ENCODE data around the gene NRG3. TPM values are rescaled to one million over a fixed set of nuclear protein-coding genes. Genes with fewer than 3 reads are reported as not detected.

The NRG3 gene
- total RNA-seq, 2 experiments from 2014 or later, result not detected

DNA sequence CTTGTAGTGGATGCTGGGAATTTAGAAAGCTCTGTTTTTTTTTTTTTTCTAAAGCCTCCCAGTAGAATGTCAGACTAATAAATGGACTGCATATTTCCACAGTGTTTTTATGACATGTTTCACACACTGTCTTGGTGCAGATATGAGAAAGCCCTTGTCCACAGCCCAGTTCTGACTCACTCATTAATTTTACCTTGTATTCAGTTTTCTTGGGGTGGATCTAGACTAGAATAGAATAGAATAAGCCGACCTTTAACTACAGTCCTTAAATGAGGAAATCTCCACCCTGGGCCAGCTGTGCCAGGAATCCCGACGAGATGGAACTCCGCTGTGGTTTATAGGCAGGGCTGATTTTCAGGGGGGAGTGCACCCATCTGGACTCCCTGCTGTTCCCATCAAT, 274.7 kb downstream of the NRG3 start:
- Mint-ChIP-seq H3K4me3 (no peak overlapping the region), H3K4me1 (ENCODE audit: low read depth) (no peaks in the 10 kb centered on the region), H3K36me3 (ENCODE audit: low read depth) (no peaks in the 10 kb centered on the region), H3K27ac (no peak overlapping the region), H3K9me3 (peaks cover 7% of the 10 kb centered on the region), H3K27me3 (no peaks in the 10 kb centered on the region)
- no peak overlapping the region for H3K27ac ChIP-seq (ENCODE audit: low read depth in 1 of 2, low read length in 2 of 2)
- H3K9me3 ChIP-seq (ENCODE audit: control insufficient read depth in 1 of 2, insufficient read depth in 1 of 2, low read length in 2 of 2), result peaks cover 0 to 10% of the 10 kb centered on the region in 2 experiments
- POLR2A ChIA-PET, result no interaction called here
- no peaks in the 10 kb centered on the region for H3K36me3 ChIP-seq (ENCODE audit: insufficient read depth, low read length)
- H3K4me3 ChIP-seq (ENCODE audit: low read length), result no peak overlapping the region
- DNase-seq, result no peak
- CTCF ChIA-PET, result no interaction called here
- H3K27me3 ChIP-seq (ENCODE audit: control insufficient read depth in 1 of 2, insufficient read depth in 2 of 2, low read length in 2 of 2), result no peaks in the 10 kb centered on the region
- no peaks in the 10 kb centered on the region for H3K4me1 ChIP-seq (ENCODE audit: insufficient read depth, low read length)
- ATAC-seq (ENCODE audit: poor library complexity), result no peak
- intact Hi-C loops (cut with DNase I, micrococcal nuclease), result no loop called here
- TF ChIP-seq, protein P1, sequence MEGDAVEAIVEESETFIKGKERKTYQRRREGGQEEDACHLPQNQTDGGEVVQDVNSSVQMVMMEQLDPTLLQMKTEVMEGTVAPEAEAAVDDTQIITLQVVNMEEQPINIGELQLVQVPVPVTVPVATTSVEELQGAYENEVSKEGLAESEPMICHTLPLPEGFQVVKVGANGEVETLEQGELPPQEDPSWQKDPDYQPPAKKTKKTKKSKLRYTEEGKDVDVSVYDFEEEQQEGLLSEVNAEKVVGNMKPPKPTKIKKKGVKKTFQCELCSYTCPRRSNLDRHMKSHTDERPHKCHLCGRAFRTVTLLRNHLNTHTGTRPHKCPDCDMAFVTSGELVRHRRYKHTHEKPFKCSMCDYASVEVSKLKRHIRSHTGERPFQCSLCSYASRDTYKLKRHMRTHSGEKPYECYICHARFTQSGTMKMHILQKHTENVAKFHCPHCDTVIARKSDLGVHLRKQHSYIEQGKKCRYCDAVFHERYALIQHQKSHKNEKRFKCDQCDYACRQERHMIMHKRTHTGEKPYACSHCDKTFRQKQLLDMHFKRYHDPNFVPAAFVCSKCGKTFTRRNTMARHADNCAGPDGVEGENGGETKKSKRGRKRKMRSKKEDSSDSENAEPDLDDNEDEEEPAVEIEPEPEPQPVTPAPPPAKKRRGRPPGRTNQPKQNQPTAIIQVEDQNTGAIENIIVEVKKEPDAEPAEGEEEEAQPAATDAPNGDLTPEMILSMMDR (IDR thresholded peaks at IDR 0.05), result no peak

DNA sequence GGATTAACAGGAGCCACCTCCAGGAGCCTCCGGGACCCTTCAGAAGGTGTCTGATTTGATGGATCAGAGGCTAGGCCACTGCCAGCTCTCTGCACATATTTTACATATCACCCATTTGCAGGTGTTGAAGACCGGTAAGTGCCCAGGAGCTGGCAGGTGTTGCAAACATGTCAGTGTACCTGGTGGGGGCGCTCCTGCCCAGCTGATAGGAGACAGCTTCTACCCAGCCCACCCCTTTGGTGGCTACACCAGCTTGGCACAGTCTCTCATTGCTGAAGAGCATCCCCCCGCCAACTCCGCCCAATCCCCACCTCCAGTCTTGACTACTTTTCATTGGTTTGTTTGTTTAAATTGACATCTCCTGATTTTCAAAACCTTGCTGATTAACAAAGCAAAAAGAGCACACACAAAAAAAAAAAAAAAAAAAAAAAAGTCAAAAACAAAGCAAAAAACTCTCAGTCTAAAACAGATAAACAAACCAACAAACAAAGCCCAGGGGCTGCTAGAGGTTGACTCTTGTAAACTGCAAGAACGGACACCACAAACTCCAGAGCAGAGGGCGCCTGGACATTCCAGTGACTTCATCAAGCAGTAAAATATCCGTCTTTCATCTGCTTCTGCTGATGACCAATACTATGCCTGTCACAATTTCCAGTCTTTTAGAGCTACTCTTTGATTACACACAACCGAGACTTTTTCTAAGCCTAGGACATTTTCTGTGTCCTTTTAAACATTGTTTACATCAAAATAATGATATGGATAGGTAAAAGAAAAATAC, 275.3 kb downstream of the NRG3 start:
- intact Hi-C loops (cut with DNase I, micrococcal nuclease), result no loop called here
- Mint-ChIP-seq H3K9me3 (peaks cover 7% of the 10 kb centered on the region), H3K4me3 (no peak overlapping the region), H3K27ac (no peak overlapping the region), H3K36me3 (ENCODE audit: low read depth) (no peaks in the 10 kb centered on the region), H3K27me3 (no peaks in the 10 kb centered on the region), H3K4me1 (ENCODE audit: low read depth) (no peaks in the 10 kb centered on the region)
- ChIA-PET POLR2A (no interaction called here), CTCF (no interaction called here)
- Histone ChIP-seq H3K27ac (ENCODE audit: low read depth in 1 of 2, low read length in 2 of 2) (no peak overlapping the region), H3K4me1 (ENCODE audit: insufficient read depth, low read length) (no peaks in the 10 kb centered on the region), H3K9me3 (ENCODE audit: control insufficient read depth in 1 of 2, insufficient read depth in 1 of 2, low read length in 2 of 2) (peaks cover 0 to 10% of the 10 kb centered on the region in 2 experiments), H3K4me3 (ENCODE audit: low read length) (no peak overlapping the region), H3K27me3 (ENCODE audit: control insufficient read depth in 1 of 2, insufficient read depth in 2 of 2, low read length in 2 of 2) (no peaks in the 10 kb centered on the region), H3K36me3 (ENCODE audit: insufficient read depth, low read length) (no peaks in the 10 kb centered on the region)
- ATAC-seq (ENCODE audit: poor library complexity), result no peak
- no peak for DNase-seq
- TF ChIP-seq, protein P1 (IDR thresholded peaks at IDR 0.05), result no peak

DNA sequence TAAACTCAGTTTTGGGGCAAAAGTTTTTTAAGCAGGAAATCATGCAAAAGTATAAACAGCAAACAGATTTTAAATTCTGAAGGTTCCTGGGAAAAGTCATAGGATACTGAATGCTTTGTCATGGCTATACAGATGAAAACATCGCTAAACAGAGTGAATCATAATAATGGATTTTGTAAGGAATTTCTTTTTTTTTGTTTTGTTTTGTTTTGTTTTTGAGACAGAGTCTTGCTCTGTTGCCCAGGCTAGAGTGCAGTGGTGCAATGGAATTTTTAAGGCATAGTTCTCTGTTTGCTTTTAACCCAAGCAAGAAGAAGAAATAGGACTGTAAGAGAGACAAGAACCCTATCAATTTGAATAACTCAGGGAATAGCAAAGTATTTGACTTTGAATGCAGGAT, 285.3 kb downstream of the NRG3 start:
- CTCF ChIA-PET, result no interaction called here
- ATAC-seq (ENCODE audit: poor library complexity) (no peak), DNase-seq (no peak)
- H3K27me3 ChIP-seq (ENCODE audit: control insufficient read depth in 1 of 2, insufficient read depth in 2 of 2, low read length in 2 of 2), result no peaks in the 10 kb centered on the region
- H3K4me3 Mint-ChIP-seq, result no peak overlapping the region
- H3K27ac ChIP-seq (ENCODE audit: low read depth in 1 of 2, low read length in 2 of 2), result no peak overlapping the region
- H3K27me3 Mint-ChIP-seq, result no peaks in the 10 kb centered on the region
- TF ChIP-seq, protein P1 (IDR thresholded peaks at IDR 0.05), result no peak
- no peaks in the 10 kb centered on the region for H3K36me3 Mint-ChIP-seq (ENCODE audit: low read depth)
- no peaks in the 10 kb centered on the region for H3K9me3 ChIP-seq (ENCODE audit: control insufficient read depth in 1 of 2, insufficient read depth in 1 of 2, low read length in 2 of 2)
- no peak overlapping the region for H3K27ac Mint-ChIP-seq
- POLR2A ChIA-PET, result no interaction called here
- peaks cover 5% of the 10 kb centered on the region for H3K9me3 Mint-ChIP-seq
- no peaks in the 10 kb centered on the region for H3K4me1 Mint-ChIP-seq (ENCODE audit: low read depth)
- no peaks in the 10 kb centered on the region for H3K36me3 ChIP-seq (ENCODE audit: insufficient read depth, low read length)
- intact Hi-C loops (cut with DNase I, micrococcal nuclease), result no loop called here
- H3K4me1 ChIP-seq (ENCODE audit: insufficient read depth, low read length), result no peaks in the 10 kb centered on the region
- no peak overlapping the region for H3K4me3 ChIP-seq (ENCODE audit: low read length)
